Measurements from ENCODE around the gene SHB. TPM values are rescaled to one million over a fixed set of nuclear protein-coding genes. Genes with fewer than 3 reads are reported as not detected.

The SHB gene
- total RNA-seq, 1 donor from 2014 or later = 20.9 TPM

GRCh38 chr9:38110476-38110875 lies 41.4 kb upstream of the SHB start:
- intact Hi-C loops (cut with DNase I) = no loop called here
- peak; percentile 61 to 67 for DNase-seq (ENCODE audit: extremely low spot score in 2 of 2)
- Histone ChIP-seq H3K36me3 (no peaks in the 10 kb centered on the region), H3K9me3 (no peaks in the 10 kb centered on the region), H3K27me3 (no peaks in the 10 kb centered on the region), H3K4me3 (no peak overlapping the region), H3K4me1 (no peaks in the 10 kb centered on the region), H3K27ac (no peak overlapping the region)
- TF ChIP-seq CTCF (IDR thresholded peaks at IDR 0.05) (no peak), POLR2A (IDR thresholded peaks at IDR 0.05) (no peak), POLR2AphosphoS5 (IDR thresholded peaks at IDR 0.05; ENCODE audit: insufficient read depth in 1 of 2, low read depth in 1 of 2) (no peak)

- Histone ChIP-seq H3K36me3 (no peaks in the 10 kb centered on the region), H3K4me3 (no peak overlapping the region), H3K9me3 (no peaks in the 10 kb centered on the region), H3K27me3 (no peaks in the 10 kb centered on the region), H3K27ac (no peak overlapping the region), H3K4me1 (no peaks in the 10 kb centered on the region)
- intact Hi-C loops (cut with DNase I) = no loop called here
- TF ChIP-seq POLR2AphosphoS5 (IDR thresholded peaks at IDR 0.05; ENCODE audit: insufficient read depth in 1 of 2, low read depth in 1 of 2) = no peak
- no peak for TF ChIP-seq CTCF (IDR thresholded peaks at IDR 0.05)
- TF ChIP-seq POLR2A (IDR thresholded peaks at IDR 0.05) = no peak
- no peak for DNase-seq (ENCODE audit: extremely low spot score in 2 of 2)
Observed at GRCh38 chr9:38109601-38110000, 40.6 kb upstream of the SHB start.

GRCh38 chr9:38108326-38108725 lies 39.3 kb upstream of the SHB start:
- peak; percentile 20 to 67 for DNase-seq (ENCODE audit: extremely low spot score in 2 of 2)
- TF ChIP-seq CTCF (IDR thresholded peaks at IDR 0.05) = no peak
- no peak for TF ChIP-seq POLR2A (IDR thresholded peaks at IDR 0.05)
- TF ChIP-seq POLR2AphosphoS5 (IDR thresholded peaks at IDR 0.05; ENCODE audit: insufficient read depth in 1 of 2, low read depth in 1 of 2) = no peak

GRCh38 chr9:38107811-38108304 lies 38.8 kb upstream of the SHB start:
- H3K27me3 ChIP-seq = no peaks in the 10 kb centered on the region
- no peaks in the 10 kb centered on the region for H3K4me1 ChIP-seq
- TF ChIP-seq POLR2AphosphoS5 (IDR thresholded peaks at IDR 0.05; ENCODE audit: insufficient read depth in 1 of 2, low read depth in 1 of 2) (no peak), CTCF (IDR thresholded peaks at IDR 0.05) (no peak), POLR2A (IDR thresholded peaks at IDR 0.05) (no peak)
- intact Hi-C loops (cut with DNase I) = no loop called here
- H3K36me3 ChIP-seq = no peaks in the 10 kb centered on the region
- H3K4me3 ChIP-seq = no peak overlapping the region
- no peaks in the 10 kb centered on the region for H3K9me3 ChIP-seq
- peak; percentile 55 to 77 for DNase-seq (ENCODE audit: extremely low spot score in 2 of 2)
- no peak overlapping the region for H3K27ac ChIP-seq

More at GRCh38 chr9:38108326-38108725, 39.3 kb upstream of the SHB start:
- Histone ChIP-seq H3K9me3 (no peaks in the 10 kb centered on the region), H3K36me3 (no peaks in the 10 kb centered on the region), H3K27me3 (no peaks in the 10 kb centered on the region), H3K4me3 (no peak overlapping the region), H3K4me1 (no peaks in the 10 kb centered on the region), H3K27ac (no peak overlapping the region)
- intact Hi-C loops (cut with DNase I) = no loop called here

GRCh38 chr9:38107405-38107804 lies 38.4 kb upstream of the SHB start:
- no peaks in the 10 kb centered on the region for H3K9me3 ChIP-seq
- peak; percentile 25 to 49 for DNase-seq (ENCODE audit: extremely low spot score in 2 of 2)
- TF ChIP-seq POLR2AphosphoS5 (IDR thresholded peaks at IDR 0.05; ENCODE audit: insufficient read depth in 1 of 2, low read depth in 1 of 2) = no peak
- TF ChIP-seq POLR2A (IDR thresholded peaks at IDR 0.05) = no peak
- no peak for TF ChIP-seq CTCF (IDR thresholded peaks at IDR 0.05)
- H3K4me3 ChIP-seq = no peak overlapping the region
- intact Hi-C loops (cut with DNase I) = no loop called here
- no peaks in the 10 kb centered on the region for H3K36me3 ChIP-seq
- no peaks in the 10 kb centered on the region for H3K27me3 ChIP-seq
- H3K4me1 ChIP-seq = no peaks in the 10 kb centered on the region
- H3K27ac ChIP-seq = no peak overlapping the region
